ENCODE results near the gene PAK1IP1.
"Not testable (repeated sequence)": the region's sequence is repeated elsewhere in the genome, so short reads cannot be mapped to it uniquely, and the experiment has no call there.

DNA sequence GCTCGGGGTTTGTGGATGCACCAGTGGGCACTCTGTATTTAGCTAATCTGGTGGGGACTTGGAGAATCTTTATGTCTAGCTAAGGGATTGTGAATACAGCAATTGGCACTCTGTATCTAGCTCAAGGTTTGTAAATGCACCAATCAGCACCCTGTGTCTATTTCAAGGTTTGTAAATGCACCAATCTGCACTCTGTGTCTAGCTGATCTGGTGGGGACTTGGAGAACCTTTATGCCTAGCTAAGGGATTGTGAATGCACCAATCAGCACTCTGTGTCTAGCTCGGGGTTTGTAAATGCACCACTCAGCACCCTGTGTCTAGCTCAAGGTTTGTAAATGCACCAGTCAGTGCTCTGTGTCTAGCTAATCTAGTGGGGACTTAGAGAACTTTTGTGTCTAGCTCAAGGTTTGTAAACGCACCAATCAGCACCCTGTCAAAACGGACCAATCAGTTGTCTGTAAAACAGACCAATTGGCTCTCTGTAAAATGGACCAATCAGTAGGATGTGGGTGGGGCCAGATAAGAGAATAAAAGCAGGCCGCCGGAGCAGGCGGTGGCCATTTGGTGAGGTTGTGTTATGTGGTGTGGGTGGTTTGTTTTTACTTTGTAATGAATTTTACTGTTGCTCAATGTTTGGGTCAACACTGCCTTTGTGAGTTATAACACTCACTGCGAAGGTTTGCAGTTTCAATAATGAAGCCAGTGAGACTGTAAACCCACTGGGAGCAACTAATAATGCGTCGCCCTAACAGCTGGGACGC is 34.2 kb upstream of the PAK1IP1 start:
- TF ChIP-seq, protein P1, sequence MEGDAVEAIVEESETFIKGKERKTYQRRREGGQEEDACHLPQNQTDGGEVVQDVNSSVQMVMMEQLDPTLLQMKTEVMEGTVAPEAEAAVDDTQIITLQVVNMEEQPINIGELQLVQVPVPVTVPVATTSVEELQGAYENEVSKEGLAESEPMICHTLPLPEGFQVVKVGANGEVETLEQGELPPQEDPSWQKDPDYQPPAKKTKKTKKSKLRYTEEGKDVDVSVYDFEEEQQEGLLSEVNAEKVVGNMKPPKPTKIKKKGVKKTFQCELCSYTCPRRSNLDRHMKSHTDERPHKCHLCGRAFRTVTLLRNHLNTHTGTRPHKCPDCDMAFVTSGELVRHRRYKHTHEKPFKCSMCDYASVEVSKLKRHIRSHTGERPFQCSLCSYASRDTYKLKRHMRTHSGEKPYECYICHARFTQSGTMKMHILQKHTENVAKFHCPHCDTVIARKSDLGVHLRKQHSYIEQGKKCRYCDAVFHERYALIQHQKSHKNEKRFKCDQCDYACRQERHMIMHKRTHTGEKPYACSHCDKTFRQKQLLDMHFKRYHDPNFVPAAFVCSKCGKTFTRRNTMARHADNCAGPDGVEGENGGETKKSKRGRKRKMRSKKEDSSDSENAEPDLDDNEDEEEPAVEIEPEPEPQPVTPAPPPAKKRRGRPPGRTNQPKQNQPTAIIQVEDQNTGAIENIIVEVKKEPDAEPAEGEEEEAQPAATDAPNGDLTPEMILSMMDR (IDR thresholded peaks at IDR 0.05; ENCODE audit: low read depth, low read length) = not testable (repeated sequence)
- not testable (repeated sequence) for TF ChIP-seq MYC (IDR thresholded peaks at IDR 0.05; ENCODE audit: low read depth, low read length)

Measured in NB4 (cell line).